Anterior cingulate cortex (tissue), 58 donors: ENCODE data around the gene IGDCC3.
A peak's percentile ranks its signal among the peaks of the same experiment; 100 is the strongest.

Source experiments
- DNase-seq, 58 donors: peaks; one replicate each; lab custom pipeline; 2025; lab: John Stamatoyannopoulos, UW

The IGDCC3 gene

GRCh38 chr15:65391732-65392131 lies 13.9 kb upstream of the IGDCC3 start:
- no peak for DNase-seq

- DNase-seq, result no peak
Measured at GRCh38 chr15:65390447-65390846, 12.6 kb upstream of the IGDCC3 start.

DNA sequence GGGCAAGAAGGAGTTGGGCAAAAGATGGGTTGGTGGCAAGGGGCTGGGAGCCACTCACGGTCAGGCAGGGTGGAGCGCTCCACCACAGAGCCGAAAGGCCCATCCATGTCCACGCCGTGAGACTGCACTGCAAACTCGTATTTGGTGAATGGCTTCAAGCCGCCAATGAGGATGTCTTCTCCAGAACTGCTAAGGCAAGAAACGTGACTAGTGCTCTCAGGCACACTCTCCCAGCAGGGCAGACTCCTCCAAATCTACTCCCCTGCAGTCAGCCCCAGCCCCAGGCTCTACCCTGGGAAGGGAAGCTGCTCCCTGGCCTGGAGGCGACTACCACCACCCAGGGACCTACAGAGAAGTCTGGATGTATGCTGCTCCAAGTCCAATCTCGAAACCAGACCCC lies 11.4 kb upstream of the IGDCC3 start:
- DNase-seq, result no peak

GRCh38 chr15:65388306-65389080 lies 10.7 kb upstream of the IGDCC3 start:
- DNase-seq, result no peak

GRCh38 chr15:65386886-65387285 lies 9.1 kb upstream of the IGDCC3 start:
- no peak for DNase-seq

DNA sequence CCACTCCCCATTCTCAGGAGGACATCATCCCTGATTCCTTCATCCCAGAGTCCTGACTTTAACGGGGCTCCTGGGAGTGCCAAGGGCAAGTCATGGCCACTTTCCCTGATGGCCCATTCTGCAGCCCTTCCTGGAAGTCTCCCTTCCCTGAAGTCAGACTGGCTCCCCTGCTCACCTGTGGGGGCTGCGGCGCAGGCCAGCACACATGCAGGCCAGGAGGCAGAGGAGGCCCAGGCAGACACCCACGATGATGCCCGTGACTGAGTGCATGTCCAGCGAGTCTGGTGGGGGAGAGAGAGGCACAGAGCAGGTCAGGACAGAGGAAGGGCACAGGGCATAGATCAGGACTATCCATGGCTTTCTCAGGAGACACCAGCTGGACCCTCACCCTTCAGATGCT lies 8.6 kb upstream of the IGDCC3 start:
- DNase-seq, result no peak

GRCh38 chr15:65385870-65386258 lies 8.1 kb upstream of the IGDCC3 start:
- DNase-seq, result peak in 1 of 58 donors; percentile 39

- peak in 57 of 58 donors; percentile 7 to 91 (median 74) for DNase-seq
Measured at GRCh38 chr15:65384895-65385869, 7.4 kb upstream of the IGDCC3 start.

DNA sequence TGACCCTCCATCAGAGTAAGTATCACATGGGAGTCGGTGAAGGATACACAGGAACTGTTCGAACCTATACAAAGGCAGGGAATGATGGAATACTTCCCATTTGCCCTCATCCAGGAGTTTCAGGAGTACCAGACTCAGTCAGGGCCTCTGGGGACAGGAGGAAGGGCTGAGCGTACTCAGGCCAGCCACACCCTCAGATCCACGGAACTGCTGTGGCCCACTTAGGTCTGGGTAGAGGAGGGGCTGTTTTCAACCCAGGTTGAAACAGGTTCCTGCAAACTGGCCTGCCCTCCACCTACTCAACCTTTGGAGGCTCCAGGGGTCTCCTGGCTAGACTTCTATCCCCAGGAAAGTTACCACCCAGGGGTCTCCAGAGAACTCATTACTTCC lies 6.7 kb upstream of the IGDCC3 start:
- no peak for DNase-seq

GRCh38 chr15:65383991-65384390 lies 6.2 kb upstream of the IGDCC3 start:
- DNase-seq, result no peak

GRCh38 chr15:65383456-65383855 lies 5.7 kb upstream of the IGDCC3 start:
- no peak for DNase-seq

GRCh38 chr15:65382921-65383320 lies 5.1 kb upstream of the IGDCC3 start:
- no peak for DNase-seq

- DNase-seq, result no peak
Measured at GRCh38 chr15:65382146-65382491, 4.3 kb upstream of the IGDCC3 start.

DNA sequence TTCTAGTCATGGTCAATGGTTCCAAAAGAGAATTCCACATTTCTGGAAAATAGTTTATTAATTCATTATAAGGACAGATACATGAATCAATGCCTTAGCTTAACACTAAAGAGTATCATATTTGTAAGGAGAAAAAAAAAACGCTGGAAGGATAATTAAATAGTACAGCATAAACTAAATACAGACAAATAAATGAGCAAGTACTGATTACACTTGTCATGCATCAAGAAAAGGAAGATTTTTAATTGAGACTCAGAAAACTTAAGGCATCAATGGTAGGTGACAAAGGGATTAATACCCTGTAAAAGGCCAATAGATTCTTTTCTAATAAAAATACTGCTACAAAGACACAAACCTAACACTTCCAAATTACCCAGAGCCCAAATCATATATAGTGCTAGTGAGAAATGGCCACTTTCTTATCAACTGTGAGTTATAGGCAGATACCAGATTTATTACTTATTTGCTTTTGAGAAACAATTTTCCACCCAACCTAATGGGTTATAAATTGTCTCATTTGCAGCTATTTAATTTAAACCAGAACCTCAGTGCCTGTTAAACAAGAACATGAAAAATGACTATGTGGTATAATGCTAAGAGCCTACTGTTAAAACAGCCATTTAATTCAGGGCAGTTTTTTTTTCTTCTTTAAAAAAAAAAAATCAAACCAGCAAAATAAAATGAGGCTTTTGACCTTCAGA lies 3.8 kb upstream of the IGDCC3 start:
- no peak for DNase-seq

DNA sequence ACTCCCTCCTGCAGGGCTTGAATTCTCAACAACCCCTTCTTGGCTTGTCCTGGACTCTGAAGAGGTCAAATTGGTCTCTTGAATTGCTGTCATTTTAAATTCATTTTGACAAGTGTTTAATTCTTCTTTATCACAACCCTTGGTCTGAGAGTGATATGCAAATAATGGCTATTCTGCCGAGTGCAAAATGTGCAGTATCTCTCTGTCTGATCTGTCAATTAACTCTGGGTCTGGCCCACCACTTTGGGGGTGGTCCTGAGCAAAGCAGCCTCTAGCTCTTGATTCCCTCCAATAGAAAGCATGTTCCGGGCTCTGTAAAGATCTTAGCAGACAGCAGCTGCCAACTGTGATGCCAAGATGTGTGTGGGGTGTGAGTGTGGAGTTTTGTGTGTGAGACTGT lies 2.2 kb upstream of the IGDCC3 start:
- no peak for DNase-seq

DNA sequence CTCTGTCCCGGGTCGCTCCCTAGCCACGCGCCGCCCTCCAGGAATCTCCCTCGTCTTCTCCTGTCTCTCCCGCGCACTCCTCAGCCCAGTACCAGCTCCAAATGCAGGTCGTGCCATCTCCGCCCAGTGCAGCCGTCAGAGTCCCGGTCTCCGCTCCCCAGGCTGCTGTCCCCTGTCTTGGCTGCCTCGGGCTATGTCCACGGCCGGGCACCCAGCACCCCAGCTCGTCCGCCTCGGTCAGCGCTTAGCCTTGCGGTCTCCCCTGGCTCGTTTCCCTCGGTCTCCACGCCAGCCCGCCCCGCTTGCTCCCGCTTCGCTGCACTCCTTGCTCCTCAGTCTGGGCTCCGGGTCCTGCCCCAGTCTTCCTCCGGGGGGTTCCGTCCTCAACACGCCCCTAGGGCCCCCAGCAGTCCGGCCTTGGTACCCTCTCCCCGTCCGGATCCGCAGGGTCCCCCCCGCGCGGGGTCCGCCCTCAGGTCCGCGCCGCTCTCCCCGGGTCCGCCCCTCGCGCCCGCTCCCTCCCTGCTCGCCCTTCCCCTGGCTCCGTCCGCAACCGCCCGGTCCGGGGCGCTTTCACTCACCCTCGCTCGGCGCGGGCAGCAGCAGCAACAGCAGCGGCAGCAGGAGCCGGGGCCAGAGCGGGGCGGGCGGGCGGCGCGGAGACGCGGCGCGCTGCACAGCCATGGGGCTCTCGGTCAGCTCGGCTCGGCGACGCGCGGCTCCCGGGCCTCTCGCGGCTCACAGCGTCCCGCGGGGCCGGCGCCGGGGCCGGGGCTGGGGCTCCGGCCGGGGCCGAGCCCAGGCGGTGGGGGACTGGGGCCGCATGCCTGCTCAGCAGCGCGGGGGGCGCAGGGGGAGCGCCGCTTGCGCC lies 462 bp downstream of the IGDCC3 start:
- DNase-seq, result peak in 39 of 58 donors; percentile 11 to 69 (median 40)

DNA sequence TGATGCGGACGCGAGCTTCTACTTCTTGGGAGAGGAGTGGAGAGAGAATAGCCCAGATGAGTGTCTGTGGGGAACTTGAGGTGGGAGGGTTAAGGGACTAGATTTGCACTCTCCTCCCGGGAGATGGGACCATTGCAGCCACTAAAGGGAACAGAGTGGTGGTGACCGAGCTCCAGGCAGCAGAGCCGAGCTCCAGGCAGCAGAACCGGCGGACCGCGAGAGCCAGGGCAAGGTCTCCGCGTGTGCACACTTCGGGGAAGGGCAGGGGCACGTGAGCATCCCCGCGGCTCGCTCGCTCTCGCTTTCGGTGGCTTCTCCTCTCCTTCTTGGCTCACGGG lies 1.1 kb downstream of the IGDCC3 start:
- peak in 4 of 58 donors; percentile 26 to 50 (median 36) for DNase-seq

DNA sequence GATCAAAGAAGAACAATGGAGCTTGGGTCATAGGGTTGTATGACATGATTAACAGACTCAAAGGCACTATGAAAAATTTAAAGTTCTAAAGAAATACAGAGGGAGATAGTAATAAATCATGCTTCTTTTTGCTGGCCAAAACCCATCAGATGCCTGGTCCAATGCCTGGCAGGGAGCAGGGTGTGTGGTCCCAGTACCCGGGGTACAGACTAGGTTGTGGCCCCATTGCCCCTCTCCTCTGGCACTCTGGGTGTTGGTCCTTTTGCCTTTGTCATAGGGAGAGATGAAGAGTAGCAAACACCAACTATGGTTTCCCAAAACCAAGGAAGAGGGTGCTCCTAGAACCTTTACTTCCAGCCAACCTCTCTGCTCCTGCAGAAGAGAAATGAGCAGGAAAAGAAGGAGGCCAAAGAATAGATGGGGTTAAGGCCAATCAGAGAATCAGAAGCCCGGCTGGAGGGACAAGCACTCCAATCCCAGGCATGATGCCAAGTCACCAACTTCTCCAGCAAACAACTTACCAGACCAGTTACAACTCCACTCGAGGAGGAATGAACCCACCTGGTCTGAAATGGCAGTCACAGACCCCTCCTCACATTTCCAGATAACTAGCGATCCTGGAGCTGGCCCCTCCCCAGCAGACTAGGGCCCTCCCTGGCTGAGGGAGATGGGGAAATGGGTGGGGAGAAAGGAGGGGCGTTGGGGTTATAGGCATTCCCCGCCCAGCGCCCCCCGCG lies 1.8 kb downstream of the IGDCC3 start:
- DNase-seq, result no peak

- no peak for DNase-seq
Measured at GRCh38 chr15:65374821-65375401, 2.9 kb downstream of the IGDCC3 start.
